ENCODE measurements around the gene OARD1. TPM values are rescaled to one million over a fixed set of nuclear protein-coding genes. Genes with fewer than 3 reads are reported as not detected.

Gene OARD1
- total and polyA plus RNA-seq, 10 of the 15 experiments (the other 5 are each of a cell fraction or from before 2014, with no cell fraction given) = 19.0 to 63.5 (median 43.6) TPM

- FAIRE-seq (no peak), ATAC-seq (no peak), DNase-seq (ENCODE audit: low read depth, low spot score) (no peak)
- Histone ChIP-seq H2AFZ (ENCODE audit: control insufficient read depth, low read depth, low read length) (no peak overlapping the region), H4K20me1 (ENCODE audit: control insufficient read depth, insufficient read depth) (no peaks in the 10 kb centered on the region), H3K4me3 (no peak overlapping the region), H3K4me1 (ENCODE audit: control insufficient read depth, insufficient read depth, low read length) (no peaks in the 10 kb centered on the region), H3K27ac (ENCODE audit: control insufficient read depth, insufficient read depth) (no peak overlapping the region), H3K27me3 (replicated peaks in 1 of 2; ENCODE audit: control insufficient read depth in 2 of 2, insufficient read depth in 2 of 2, low read length in 1 of 2) (no peaks in the 10 kb centered on the region), H3K9ac (ENCODE audit: control insufficient read depth, insufficient read depth, low read length) (no peak overlapping the region), H3K36me3 (ENCODE audit: control insufficient read depth in 2 of 2, insufficient read depth in 2 of 2, low read length in 1 of 2) (peaks cover 7 to 32% of the 10 kb centered on the region in 2 experiments), H3K4me2 (ENCODE audit: control insufficient read depth, insufficient read depth) (no peak overlapping the region), H3K9me3 (replicated peaks; ENCODE audit: control insufficient read depth, insufficient read depth, low read length) (no peaks in the 10 kb centered on the region), H3K79me2 (ENCODE audit: control insufficient read depth, insufficient read depth, low read length) (no peaks in the 10 kb centered on the region)
- WGBS (ENCODE audit: insufficient coverage, insufficient replicate concordance, low lambda C conversion rate, missing lambda C conversion rate) = 98% methylated on average over 42 of the region's 42 CpGs
- intact Hi-C loops (cut with micrococcal nuclease; ENCODE audit: unreplicated experiment) (no loop called here), in situ Hi-C loops (cut with MboI) (no loop called here)
- ChIA-PET RAD21 (ENCODE audit: unreplicated experiment) (no interaction called here), SMC1A (ENCODE audit: uncharacterized antibody, unreplicated experiment) (interaction anchor here (1.0 kb wide), 1 partner anchor 82 kb away, joined by 4 read pairs; no protein-coding TSS in a partner anchor), CTCF (no interaction called here), POLR2A (no interaction called here)
- no TSS peak for BruUV-seq (replicated peaks)
- no peak for TF ChIP-seq PKNOX1 (IDR thresholded peaks at IDR 0.05)
- TF ChIP-seq POLR2AphosphoS2 (IDR thresholded peaks at IDR 0.05; ENCODE audit: low read depth, low read length) = 0 out of 2 replicates have a peak, but pooled peaks have one; percentile 19
These were observed 28.7 kb upstream of the OARD1 start for GRCh38 chr6:41100871-41101287.

GRCh38 chr6:41098366-41098765 is 26.2 kb upstream of the OARD1 start:
- H3K4me2 ChIP-seq (ENCODE audit: control insufficient read depth, insufficient read depth) = no peak overlapping the region
- H4K20me1 ChIP-seq (ENCODE audit: control insufficient read depth, insufficient read depth) = no peaks in the 10 kb centered on the region
- H3K27me3 ChIP-seq (replicated peaks in 1 of 2; ENCODE audit: control insufficient read depth in 2 of 2, insufficient read depth in 2 of 2, low read length in 1 of 2) = no peaks in the 10 kb centered on the region
- WGBS (ENCODE audit: insufficient coverage, insufficient replicate concordance, low lambda C conversion rate, missing lambda C conversion rate) = 100% methylated on average over 3 of the region's 3 CpGs
- CTCF ChIA-PET = no interaction called here
- H3K4me3 ChIP-seq = no peak overlapping the region
- SMC1A ChIA-PET (ENCODE audit: uncharacterized antibody, unreplicated experiment) = no interaction called here
- RAD21 ChIA-PET (ENCODE audit: unreplicated experiment) = no interaction called here
- no peak overlapping the region for H3K27ac ChIP-seq (ENCODE audit: control insufficient read depth, insufficient read depth)
- H3K9me3 ChIP-seq (replicated peaks; ENCODE audit: control insufficient read depth, insufficient read depth, low read length) = no peaks in the 10 kb centered on the region
- H3K36me3 ChIP-seq (ENCODE audit: control insufficient read depth in 2 of 2, insufficient read depth in 2 of 2, low read length in 1 of 2) = peaks cover 10 to 47% of the 10 kb centered on the region in 2 experiments
- FAIRE-seq = no peak
- BruUV-seq (replicated peaks) = TSS peak; percentile 39
- no peak overlapping the region for H3K9ac ChIP-seq (ENCODE audit: control insufficient read depth, insufficient read depth, low read length)
- no peaks in the 10 kb centered on the region for H3K79me2 ChIP-seq (ENCODE audit: control insufficient read depth, insufficient read depth, low read length)
- no peak overlapping the region for H2AFZ ChIP-seq (ENCODE audit: control insufficient read depth, low read depth, low read length)
- POLR2A ChIA-PET = no interaction called here
- DNase-seq (ENCODE audit: low read depth, low spot score) = no peak
- ATAC-seq = no peak
- intact Hi-C loops (cut with micrococcal nuclease; ENCODE audit: unreplicated experiment) (no loop called here), in situ Hi-C loops (cut with MboI) (loop anchor here (5.0 kb wide), 1 partner anchor 224 kb away; no protein-coding TSS in a partner anchor)
- H3K4me1 ChIP-seq (ENCODE audit: control insufficient read depth, insufficient read depth, low read length) = no peaks in the 10 kb centered on the region
- TF ChIP-seq IRF5 (IDR thresholded peaks at IDR 0.05; ENCODE audit: borderline replicate concordance) = no peak
- TF ChIP-seq NFXL1 (IDR thresholded peaks at IDR 0.05; ENCODE audit: borderline replicate concordance) = no peak
- no peak for TF ChIP-seq RELA (IDR thresholded peaks at IDR 0.05; ENCODE audit: borderline replicate concordance, partially characterized antibody)
- TF ChIP-seq EP300 (IDR thresholded peaks at IDR 0.05; ENCODE audit: borderline replicate concordance in 1 of 2, control insufficient read depth in 1 of 2, low read depth in 2 of 2, low read length in 2 of 2) = no peak
- no peak for TF ChIP-seq HSF1 (IDR thresholded peaks at IDR 0.05; ENCODE audit: low read depth, low read length)
- no peak for TF ChIP-seq ZBED1 (IDR thresholded peaks at IDR 0.05; ENCODE audit: borderline replicate concordance)
- no peak for TF ChIP-seq NKRF (conservative IDR thresholded peaks at IDR 0.05)
- no peak for TF ChIP-seq RAD51 (IDR thresholded peaks at IDR 0.05)
- no peak for TF ChIP-seq ASH2L (IDR thresholded peaks at IDR 0.05; ENCODE audit: borderline replicate concordance, low read depth)

Measured in GM12878 (cell line).